ENCODE data around the gene NFIL3.

NFIL3 gene

GRCh38 chr9:91403665-91404543, 19.7 kb downstream of the NFIL3 start:
- no peak overlapping the region for H3K27ac ChIP-seq (replicated peaks; ENCODE audit: low read length)
- H3K4me1 ChIP-seq (ENCODE audit: control insufficient read depth in 2 of 2, insufficient read depth in 1 of 2, low read depth in 1 of 2, low read length in 2 of 2), result no peaks in the 10 kb centered on the region
- H4K91ac ChIP-seq (ENCODE audit: low read depth, low read length, poor library complexity), result no peak overlapping the region
- peaks cover 2 to 4% of the 10 kb centered on the region in 2 donors for H3K36me3 ChIP-seq (replicated peaks in 1 of 2; ENCODE audit: control insufficient read depth in 2 of 2, insufficient read depth in 2 of 2, low read length in 2 of 2)
- no peak overlapping the region for H3K23ac ChIP-seq (ENCODE audit: low read depth, low read length, poor library complexity)
- H3K4ac ChIP-seq (ENCODE audit: low read length), result no peak overlapping the region
- H3K9ac ChIP-seq (ENCODE audit: low read depth, low read length, poor library complexity), result no peak overlapping the region
- H2AK5ac ChIP-seq (ENCODE audit: low read depth, low read length), result no peak overlapping the region
- no peak overlapping the region for H3K18ac ChIP-seq (ENCODE audit: low read length)
- H3K79me1 ChIP-seq (ENCODE audit: low read depth, low read length), result no peaks in the 10 kb centered on the region
- H3K14ac ChIP-seq (ENCODE audit: low read length), result no peak overlapping the region
- no CpG with 5 or more reads among the region's 14 CpGs for WGBS, 2 donors (ENCODE audit: extremely low coverage in 2 of 2, insufficient read length in 2 of 2, insufficient replicate concordance in 1 of 2)
- no peaks in the 10 kb centered on the region for H3K9me3 ChIP-seq (replicated peaks in 1 of 2; ENCODE audit: control insufficient read depth in 2 of 2, insufficient read depth in 1 of 2, low read depth in 1 of 2, low read length in 2 of 2)
- no peaks in the 10 kb centered on the region for H3K27me3 ChIP-seq (ENCODE audit: control insufficient read depth in 3 of 3, insufficient read depth in 3 of 3, low read depth in 1 of 3, low read length in 3 of 3)
- H3K4me2 ChIP-seq (ENCODE audit: insufficient read depth, low read length, poor library complexity, severe bottlenecking), result no peak overlapping the region
- no peak overlapping the region for H2BK12ac ChIP-seq (ENCODE audit: low read length)
- H2BK5ac ChIP-seq (ENCODE audit: low read length), result no peak overlapping the region
- no peak overlapping the region for H3K4me3 ChIP-seq (ENCODE audit: low read length in 2 of 2)
- no peak for DNase-seq (ENCODE audit: low spot score)
- no peak overlapping the region for H2BK120ac ChIP-seq (ENCODE audit: low read depth, low read length)
- no peak overlapping the region for H4K8ac ChIP-seq (ENCODE audit: low read depth, low read length)
- no peak overlapping the region for H2BK15ac ChIP-seq (ENCODE audit: low read length)
- no peak overlapping the region for H2AFZ ChIP-seq (ENCODE audit: low read length)

DNA sequence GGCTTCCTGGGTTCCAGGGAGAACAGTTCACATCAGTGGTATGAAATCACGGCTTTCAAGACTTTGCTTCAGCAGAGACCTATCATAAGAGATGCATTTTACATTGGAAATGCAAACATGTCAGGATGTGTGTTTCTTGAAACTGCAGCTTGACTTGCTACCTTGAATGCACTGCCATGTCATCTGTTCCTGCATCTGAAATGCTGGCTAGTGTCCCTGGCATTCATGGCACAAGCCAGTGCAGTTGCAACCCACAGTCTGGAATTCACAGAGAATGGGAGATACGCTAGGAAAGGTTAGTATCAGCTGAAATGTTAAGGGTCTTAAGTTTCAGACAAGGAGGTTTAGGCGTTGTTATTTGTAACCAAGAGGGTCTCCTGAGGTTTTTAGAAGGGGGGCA, 24.7 kb downstream of the NFIL3 start:
- H4K91ac ChIP-seq (ENCODE audit: low read depth, low read length, poor library complexity), result no peak overlapping the region
- H3K79me1 ChIP-seq (ENCODE audit: low read depth, low read length), result no peaks in the 10 kb centered on the region
- H2BK12ac ChIP-seq (ENCODE audit: low read length), result no peak overlapping the region
- no peak overlapping the region for H3K4me3 ChIP-seq (ENCODE audit: low read length in 2 of 2)
- H3K18ac ChIP-seq (ENCODE audit: low read length), result no peak overlapping the region
- H2BK120ac ChIP-seq (ENCODE audit: low read depth, low read length), result no peak overlapping the region
- no peak overlapping the region for H2BK15ac ChIP-seq (ENCODE audit: low read length)
- no peak overlapping the region for H3K14ac ChIP-seq (ENCODE audit: low read length)
- no CpG with 5 or more reads among the region's 3 CpGs for WGBS, 2 donors (ENCODE audit: extremely low coverage in 2 of 2, insufficient read length in 2 of 2, insufficient replicate concordance in 1 of 2)
- no peaks in the 10 kb centered on the region for H3K36me3 ChIP-seq (replicated peaks in 1 of 2; ENCODE audit: control insufficient read depth in 2 of 2, insufficient read depth in 2 of 2, low read length in 2 of 2)
- no peak overlapping the region for H2AK5ac ChIP-seq (ENCODE audit: low read depth, low read length)
- no peaks in the 10 kb centered on the region for H3K27me3 ChIP-seq (ENCODE audit: control insufficient read depth in 3 of 3, insufficient read depth in 3 of 3, low read depth in 1 of 3, low read length in 3 of 3)
- DNase-seq (ENCODE audit: low spot score), result no peak
- H3K9me3 ChIP-seq (replicated peaks in 1 of 2; ENCODE audit: control insufficient read depth in 2 of 2, insufficient read depth in 1 of 2, low read depth in 1 of 2, low read length in 2 of 2), result no peaks in the 10 kb centered on the region
- H3K4me2 ChIP-seq (ENCODE audit: insufficient read depth, low read length, poor library complexity, severe bottlenecking), result no peak overlapping the region
- no peak overlapping the region for H3K23ac ChIP-seq (ENCODE audit: low read depth, low read length, poor library complexity)
- H3K9ac ChIP-seq (ENCODE audit: low read depth, low read length, poor library complexity), result no peak overlapping the region
- H3K4ac ChIP-seq (ENCODE audit: low read length), result no peak overlapping the region
- H3K4me1 ChIP-seq (ENCODE audit: control insufficient read depth in 2 of 2, insufficient read depth in 1 of 2, low read depth in 1 of 2, low read length in 2 of 2), result no peaks in the 10 kb centered on the region
- H3K27ac ChIP-seq (replicated peaks; ENCODE audit: low read length), result no peak overlapping the region
- H2AFZ ChIP-seq (ENCODE audit: low read length), result no peak overlapping the region
- no peak overlapping the region for H4K8ac ChIP-seq (ENCODE audit: low read depth, low read length)
- H2BK5ac ChIP-seq (ENCODE audit: low read length), result no peak overlapping the region

DNA sequence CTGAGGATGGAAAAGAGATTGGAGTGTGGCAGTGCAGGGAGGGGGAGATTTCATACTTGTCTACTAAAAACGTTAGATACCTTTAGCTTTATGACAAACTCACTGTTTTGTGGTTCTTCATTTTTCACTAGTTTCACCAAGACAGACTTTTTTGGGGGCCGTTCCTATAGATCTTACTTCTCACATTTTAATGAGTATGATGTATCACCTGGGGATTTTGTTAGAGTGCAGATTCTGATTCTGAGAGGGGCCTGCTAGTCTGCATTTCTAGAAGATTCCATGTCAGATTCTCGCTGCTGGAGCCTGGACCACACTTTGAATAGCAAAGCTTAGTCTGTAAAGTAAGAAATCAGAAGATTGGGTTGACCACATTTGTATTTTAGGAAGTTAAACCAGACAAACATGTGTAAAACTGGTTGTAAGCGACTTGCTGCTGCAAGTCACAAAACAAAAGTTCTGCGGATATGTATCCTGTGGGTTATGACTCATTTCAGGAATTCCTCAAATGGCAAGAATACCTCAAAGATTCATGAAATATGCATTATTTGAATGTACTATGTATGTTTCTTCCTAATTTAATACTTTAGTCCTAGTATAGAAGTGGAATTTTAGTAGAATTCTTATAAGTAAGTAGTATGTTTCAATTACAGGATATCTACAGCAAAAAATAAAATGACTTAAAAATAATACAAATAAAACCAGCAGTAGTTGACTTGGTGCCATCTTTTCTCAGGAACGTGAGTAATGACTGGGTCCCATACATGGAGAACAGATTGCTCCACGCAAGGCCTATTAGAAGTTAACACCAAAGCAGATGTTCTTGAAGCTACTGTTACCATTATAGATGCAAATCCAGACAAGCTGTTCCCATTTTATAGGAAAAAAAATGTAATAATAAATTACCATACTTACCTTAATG, 27.8 kb downstream of the NFIL3 start:
- Histone ChIP-seq H3K27me3 (ENCODE audit: control insufficient read depth in 3 of 3, insufficient read depth in 3 of 3, low read depth in 1 of 3, low read length in 3 of 3) (peaks cover 0 to 6% (median 0%) of the 10 kb centered on the region in 3 experiments), H2BK120ac (ENCODE audit: low read depth, low read length) (no peak overlapping the region), H3K18ac (ENCODE audit: low read length) (no peak overlapping the region), H3K14ac (ENCODE audit: low read length) (no peak overlapping the region), H4K91ac (ENCODE audit: low read depth, low read length, poor library complexity) (no peak overlapping the region), H3K36me3 (replicated peaks in 1 of 2; ENCODE audit: control insufficient read depth in 2 of 2, insufficient read depth in 2 of 2, low read length in 2 of 2) (no peaks in the 10 kb centered on the region), H2BK12ac (ENCODE audit: low read length) (no peak overlapping the region), H2AFZ (ENCODE audit: low read length) (no peak overlapping the region), H3K27ac (replicated peaks; ENCODE audit: low read length) (no peak overlapping the region), H2BK15ac (ENCODE audit: low read length) (no peak overlapping the region), H3K23ac (ENCODE audit: low read depth, low read length, poor library complexity) (no peak overlapping the region), H3K79me1 (ENCODE audit: low read depth, low read length) (no peaks in the 10 kb centered on the region), H3K9ac (ENCODE audit: low read depth, low read length, poor library complexity) (no peak overlapping the region), H3K4ac (ENCODE audit: low read length) (no peak overlapping the region), H2AK5ac (ENCODE audit: low read depth, low read length) (no peak overlapping the region), H4K8ac (ENCODE audit: low read depth, low read length) (no peak overlapping the region), H2BK5ac (ENCODE audit: low read length) (no peak overlapping the region), H3K4me1 (ENCODE audit: control insufficient read depth in 2 of 2, insufficient read depth in 1 of 2, low read depth in 1 of 2, low read length in 2 of 2) (no peaks in the 10 kb centered on the region), H3K4me3 (ENCODE audit: low read length in 2 of 2) (no peak overlapping the region), H3K9me3 (replicated peaks in 1 of 2; ENCODE audit: control insufficient read depth in 2 of 2, insufficient read depth in 1 of 2, low read depth in 1 of 2, low read length in 2 of 2) (no peaks in the 10 kb centered on the region), H3K4me2 (ENCODE audit: insufficient read depth, low read length, poor library complexity, severe bottlenecking) (no peak overlapping the region)
- no peak for DNase-seq (ENCODE audit: low spot score)
- WGBS, 2 donors (ENCODE audit: extremely low coverage in 2 of 2, insufficient read length in 2 of 2, insufficient replicate concordance in 1 of 2), result no CpG with 5 or more reads among the region's 7 CpGs

- Histone ChIP-seq H4K8ac (ENCODE audit: low read depth, low read length) (no peak overlapping the region), H3K4me1 (ENCODE audit: control insufficient read depth in 2 of 2, insufficient read depth in 1 of 2, low read depth in 1 of 2, low read length in 2 of 2) (no peaks in the 10 kb centered on the region), H3K4ac (ENCODE audit: low read length) (no peak overlapping the region), H3K14ac (ENCODE audit: low read length) (no peak overlapping the region), H2BK12ac (ENCODE audit: low read length) (no peak overlapping the region), H3K18ac (ENCODE audit: low read length) (no peak overlapping the region), H2BK15ac (ENCODE audit: low read length) (no peak overlapping the region), H3K79me1 (ENCODE audit: low read depth, low read length) (no peaks in the 10 kb centered on the region), H3K36me3 (replicated peaks in 1 of 2; ENCODE audit: control insufficient read depth in 2 of 2, insufficient read depth in 2 of 2, low read length in 2 of 2) (no peaks in the 10 kb centered on the region), H3K27ac (replicated peaks; ENCODE audit: low read length) (no peak overlapping the region), H3K23ac (ENCODE audit: low read depth, low read length, poor library complexity) (no peak overlapping the region), H3K4me3 (ENCODE audit: low read length in 2 of 2) (no peak overlapping the region), H2BK120ac (ENCODE audit: low read depth, low read length) (no peak overlapping the region), H3K9me3 (replicated peaks in 1 of 2; ENCODE audit: control insufficient read depth in 2 of 2, insufficient read depth in 1 of 2, low read depth in 1 of 2, low read length in 2 of 2) (no peaks in the 10 kb centered on the region), H3K4me2 (ENCODE audit: insufficient read depth, low read length, poor library complexity, severe bottlenecking) (no peak overlapping the region), H4K91ac (ENCODE audit: low read depth, low read length, poor library complexity) (no peak overlapping the region), H2AFZ (ENCODE audit: low read length) (no peak overlapping the region), H3K9ac (ENCODE audit: low read depth, low read length, poor library complexity) (no peak overlapping the region), H3K27me3 (ENCODE audit: control insufficient read depth in 3 of 3, insufficient read depth in 3 of 3, low read depth in 1 of 3, low read length in 3 of 3) (peaks cover 0 to 6% (median 0%) of the 10 kb centered on the region in 3 experiments), H2AK5ac (ENCODE audit: low read depth, low read length) (no peak overlapping the region), H2BK5ac (ENCODE audit: low read length) (no peak overlapping the region)
- no peak for DNase-seq (ENCODE audit: low spot score)
- no CpG with 5 or more reads among the region's 4 CpGs for WGBS, 2 donors (ENCODE audit: extremely low coverage in 2 of 2, insufficient read length in 2 of 2, insufficient replicate concordance in 1 of 2)
These were observed 28.5 kb downstream of the NFIL3 start for GRCh38 chr9:91395106-91395552.

All from neuronal stem cell (in vitro differentiated cells).